PC-3 (cell line): ENCODE results near the gene AKAP7. TPM values are rescaled to one million over a fixed set of nuclear protein-coding genes. Genes with fewer than 3 reads are reported as not detected.

Experiments used
- ATAC-seq: fragments of 200-7000 bp; cut with Tn5 transposase; 2 replicates; pipeline ENCODE4 v1.9.1; 2020; ENCODE audit warnings: mild to moderate bottlenecking, moderate library complexity
- BruUV-seq: library from RNA; stranded (reverse); fragments of 400-500 nt; replicated peaks from 2 replicates; lab custom pipeline; 2021; lab: Mats Ljungman, UMichigan
- CTCF ChIA-PET: fragments of 300-600 bp; sonication (Branson Sonifier 250); formaldehyde crosslinking; loops from one replicate; lab custom pipeline; 2022; ENCODE audit warnings: antibody characterized with exemption; lab: Charles Lee
- POLR2A ChIA-PET: fragments of 300-600 bp; sonication (Branson Sonifier 250); formaldehyde crosslinking; loops from one replicate; lab custom pipeline; 2022; ENCODE audit warnings: antibody characterized with exemption; ENCODE audit not compliant: unreplicated experiment; lab: Charles Lee
- DNase-seq: peaks from one replicate; pipeline ENCODE4 v3.0.0-alpha.2; 2015
- H2AFZ ChIP-seq: fragments of 300-600 bp; sonication (generic); 2 replicates; pipeline ENCODE4 v1.6.0; 2016; ENCODE audit warnings: antibody characterized with exemption, low read length
- H3F3A ChIP-seq: fragments of 300-600 bp; sonication (generic); one replicate; pipeline ENCODE4 v1.6.0; 2017; ENCODE audit warnings: antibody characterized with exemption, low read length, control low read depth, mild to moderate bottlenecking; ENCODE audit not compliant: unreplicated experiment
- H3K27ac ChIP-seq: fragments of 300-600 bp; sonication (generic); 2 replicates; pipeline ENCODE4 v1.5.1; 2016; ENCODE audit warnings: mild to moderate bottlenecking, low read length
- H3K27me3 ChIP-seq: fragments of 300-600 bp; sonication (generic); 2 replicates; pipeline ENCODE4 v1.6.1; 2016; ENCODE audit warnings: low read length, mixed read lengths
- H3K36me3 ChIP-seq: fragments of 300-600 bp; sonication (generic); 2 replicates; pipeline ENCODE4 v1.6.1; 2016; ENCODE audit warnings: low read depth, mixed run types, low read length, mixed read lengths
- H3K4me1 ChIP-seq: fragments of 300-600 bp; sonication (generic); 2 replicates; pipeline ENCODE4 v1.5.1; 2016; ENCODE audit warnings: low read length; ENCODE audit not compliant: insufficient read depth
- H3K4me2 ChIP-seq: fragments of 300-600 bp; sonication (generic); 2 replicates; pipeline ENCODE4 v1.6.0; 2016; ENCODE audit warnings: low read length
- H3K4me3 ChIP-seq: fragments of 300-600 bp; sonication (generic); 2 replicates; pipeline ENCODE4 v1.5.1; 2016; ENCODE audit warnings: mild to moderate bottlenecking, low read length, mixed read lengths
- H3K79me2 ChIP-seq: fragments of 300-600 bp; sonication (generic); 2 replicates; pipeline ENCODE4 v1.6.1; 2017; ENCODE audit warnings: low read length, mixed read lengths
- H3K9ac ChIP-seq: fragments of 300-600 bp; sonication (generic); 2 replicates; pipeline ENCODE4 v1.6.0; 2016; ENCODE audit warnings: mild to moderate bottlenecking, low read length
- H3K9me2 ChIP-seq: fragments of 300-600 bp; sonication (generic); replicated peaks from 2 replicates; pipeline ENCODE4 v1.6.1; 2016; ENCODE audit warnings: mixed run types, low read length, mixed read lengths
- H3K9me3 ChIP-seq: fragments of 300-600 bp; sonication (generic); 2 replicates; pipeline ENCODE4 v1.6.1; 2016; ENCODE audit warnings: low read length, mixed read lengths
- H4K20me1 ChIP-seq: fragments of 300-600 bp; sonication (generic); 2 replicates; pipeline ENCODE4 v1.6.1; 2016; ENCODE audit warnings: low read length, mixed read lengths
- CTCF ChIP-seq: fragments of 300-600 bp; sonication (generic); conservative IDR thresholded peaks from 2 replicates; pipeline ENCODE4 v1.5.1; 2017; ENCODE audit warnings: antibody characterized with exemption, low read depth, mild to moderate bottlenecking, low read length
- EZH2 ChIP-seq: fragments of 300-600 bp; sonication (generic); IDR thresholded peaks from one replicate; pipeline ENCODE4 v1.6.1; 2017; ENCODE audit warnings: antibody characterized with exemption, mild to moderate bottlenecking, low read length; ENCODE audit not compliant: unreplicated experiment
- EZH2phosphoT487 ChIP-seq: fragments of 300-600 bp; sonication (generic); IDR thresholded peaks from 2 replicates; pipeline ENCODE4 v1.6.1; 2018; ENCODE audit warnings: mild to moderate bottlenecking, antibody characterized with exemption, low read length, borderline replicate concordance
- intact Hi-C: fragments of 100-400 bp; cut with micrococcal nuclease; formaldehyde crosslinking; loops from 2 replicates; pipeline ENCODE4 v1.9.0; 2023
- total RNA-seq: library from RNA; depleted of rRNA; stranded (reverse); fragments of >200 nt; gene quantifications from 2 replicates; pipeline ENCODE4 v1.2.3, GENCODE V29; 2014

AKAP7 gene
- total RNA-seq, 1 experiment from 2014 or later: 3.6 TPM

GRCh38 chr6:131244942-131245341 lies 109.7 kb downstream of the AKAP7 start:
- no peak for TF ChIP-seq CTCF
- no peak for TF ChIP-seq EZH2phosphoT487
- TF ChIP-seq EZH2: no peak
- Histone ChIP-seq H3K4me2 (no peak overlapping the region), H3K4me3 (no peak overlapping the region), H3K9ac (no peak overlapping the region), H3K9me3 (no peaks in the 10 kb centered on the region), H3K27ac (no peak overlapping the region), H4K20me1 (no peaks in the 10 kb centered on the region), H3K9me2 (no peaks in the 10 kb centered on the region), H2AFZ (no peak overlapping the region), H3K4me1 (no peaks in the 10 kb centered on the region), H3K79me2 (no peaks in the 10 kb centered on the region), H3K36me3 (no peaks in the 10 kb centered on the region), H3F3A (no peaks in the 10 kb centered on the region), H3K27me3 (no peaks in the 10 kb centered on the region)
- DNase-seq: no peak
- POLR2A ChIA-PET: no interaction called here
- intact Hi-C loops: no loop called here
- no peak for ATAC-seq
- CTCF ChIA-PET: no interaction called here
- BruUV-seq: no TSS peak

GRCh38 chr6:131250122-131250521 lies 114.9 kb downstream of the AKAP7 start:
- ChIA-PET POLR2A (no interaction called here), CTCF (no interaction called here)
- Histone ChIP-seq H3K9me2 (no peaks in the 10 kb centered on the region), H3K27ac (no peak overlapping the region), H3K9me3 (no peaks in the 10 kb centered on the region), H3K4me1 (no peaks in the 10 kb centered on the region), H3K27me3 (no peaks in the 10 kb centered on the region), H3F3A (no peaks in the 10 kb centered on the region), H2AFZ (peak overlapping the region; percentile 68), H4K20me1 (no peaks in the 10 kb centered on the region), H3K4me2 (peak overlapping the region; percentile 76), H3K4me3 (peak overlapping the region; percentile 59), H3K9ac (0 out of 2 replicates have a peak overlapping the region, but pooled peaks have one; percentile 28), H3K79me2 (no peaks in the 10 kb centered on the region), H3K36me3 (no peaks in the 10 kb centered on the region)
- no peak for TF ChIP-seq CTCF
- TF ChIP-seq EZH2: no peak
- TF ChIP-seq EZH2phosphoT487: no peak
- DNase-seq (peak; percentile 45), ATAC-seq (peak; percentile 70)
- intact Hi-C loops: no loop called here
- BruUV-seq: no TSS peak

- no peak for ATAC-seq
- Histone ChIP-seq H3F3A (no peaks in the 10 kb centered on the region), H3K27ac (no peak overlapping the region), H3K9ac (0 out of 2 replicates have a peak overlapping the region, but pooled peaks have one; percentile 28), H3K79me2 (no peaks in the 10 kb centered on the region), H3K27me3 (no peaks in the 10 kb centered on the region), H3K9me2 (no peaks in the 10 kb centered on the region), H4K20me1 (no peaks in the 10 kb centered on the region), H3K36me3 (no peaks in the 10 kb centered on the region), H2AFZ (peak overlapping the region; percentile 68; the same call in 1 of the 2 replicates), H3K9me3 (no peaks in the 10 kb centered on the region), H3K4me2 (peak overlapping the region; percentile 76), H3K4me1 (peaks cover 6% of the 10 kb centered on the region; the same call in 1 of the 2 replicates), H3K4me3 (peak overlapping the region; percentile 59)
- intact Hi-C loops: no loop called here
- ChIA-PET POLR2A (no interaction called here), CTCF (no interaction called here)
- no TSS peak for BruUV-seq
- DNase-seq: no peak
- TF ChIP-seq EZH2phosphoT487 (no peak), CTCF (no peak), EZH2 (no peak)
These were observed 115.7 kb downstream of the AKAP7 start for GRCh38 chr6:131250936-131251335.
